ENCODE data around the gene LDB3.
"Not testable (repeated sequence)": the region's sequence is repeated elsewhere in the genome, so short reads cannot be mapped to it uniquely, and the experiment has no call there.

The LDB3 gene

DNA sequence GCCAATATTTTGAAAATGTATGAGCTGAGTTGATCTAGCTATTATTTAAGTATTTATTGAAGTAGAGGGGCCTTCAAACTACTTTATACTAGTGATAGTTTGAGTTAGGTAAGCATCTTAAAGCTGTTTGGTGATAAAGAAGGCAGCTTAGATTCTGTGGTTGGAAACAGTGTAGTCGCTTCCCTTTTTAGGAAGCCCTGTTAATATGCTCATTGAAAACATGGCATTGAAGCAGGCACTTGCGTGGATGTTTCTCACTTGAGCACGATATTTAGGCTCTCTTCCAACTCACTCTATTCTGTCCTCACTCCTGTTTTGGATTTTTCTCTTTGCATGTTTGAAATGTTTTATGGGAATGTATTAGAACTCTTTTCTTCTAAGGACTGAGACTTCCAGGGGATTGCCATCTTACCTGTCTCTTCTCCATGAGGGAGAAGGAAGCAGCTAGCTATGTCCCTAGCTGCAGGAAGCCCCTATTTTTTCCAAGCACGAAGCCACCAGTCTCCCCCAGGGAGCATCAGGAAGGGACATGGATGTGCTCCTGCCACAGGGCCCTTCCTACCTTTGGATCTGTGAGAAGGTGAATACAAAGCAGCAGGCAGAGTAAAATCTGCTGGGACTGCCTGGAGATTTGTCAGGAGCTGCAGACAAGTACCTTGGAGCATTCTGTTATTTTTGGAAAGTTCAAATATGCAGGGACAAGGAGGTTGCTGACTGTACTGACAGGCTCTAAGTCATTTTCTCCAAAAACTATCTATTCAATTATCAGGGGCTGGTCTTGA is 66.1 kb downstream of the LDB3 start:
- no peak for DNase-seq

DNA sequence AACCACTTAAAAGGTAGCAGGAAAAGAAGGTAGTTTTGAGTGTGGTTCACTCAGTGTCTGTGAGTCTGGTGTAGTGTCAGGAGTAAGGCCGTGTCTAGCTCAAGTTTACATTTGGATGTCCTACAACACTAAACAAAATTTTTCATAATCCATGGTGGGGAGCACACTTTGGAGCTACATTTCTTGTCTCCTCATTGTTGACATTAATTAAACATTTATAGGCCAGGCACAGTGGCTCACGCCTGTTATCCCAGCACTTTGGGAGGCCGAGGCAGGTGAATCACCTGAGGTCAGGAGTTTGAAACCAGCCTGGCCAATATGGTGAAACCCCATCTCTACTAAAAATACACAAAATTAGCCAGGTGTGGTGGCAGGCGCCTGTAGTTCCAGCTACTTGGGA is 67.0 kb downstream of the LDB3 start:
- not testable (repeated sequence) for DNase-seq

GRCh38 chr10:86742230-86742629 is 73.9 kb downstream of the LDB3 start:
- no peak for DNase-seq

GRCh38 chr10:86744067-86744725 is 75.9 kb downstream of the LDB3 start:
- no peak for DNase-seq

GRCh38 chr10:86747796-86748581 is 79.7 kb downstream of the LDB3 start:
- DNase-seq = no peak

GRCh38 chr10:86749854-86750253 is 81.5 kb downstream of the LDB3 start:
- no peak for DNase-seq

- no peak for DNase-seq
Measured at GRCh38 chr10:86751477-86751876, 83.2 kb downstream of the LDB3 start.

DNA sequence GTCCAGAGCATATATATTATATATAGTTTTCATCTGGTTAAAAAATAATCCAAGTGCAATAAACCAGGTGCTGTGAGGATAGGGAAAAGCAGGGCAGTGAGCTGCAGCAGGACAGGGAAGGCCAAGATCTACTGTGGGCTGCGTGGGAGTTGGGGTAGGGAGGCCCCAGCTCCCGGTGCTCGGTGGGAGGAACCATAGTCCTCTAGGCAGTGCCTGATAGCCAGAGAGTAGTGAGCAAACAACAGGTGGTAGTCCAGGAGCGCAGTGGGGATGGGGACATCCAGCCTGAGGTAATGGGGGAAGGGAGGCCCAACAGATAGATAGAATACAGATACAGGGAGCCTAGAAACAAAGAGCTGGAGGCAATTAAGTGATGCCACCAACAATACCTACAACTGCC is 84.0 kb downstream of the LDB3 start:
- no peak for DNase-seq

DNA sequence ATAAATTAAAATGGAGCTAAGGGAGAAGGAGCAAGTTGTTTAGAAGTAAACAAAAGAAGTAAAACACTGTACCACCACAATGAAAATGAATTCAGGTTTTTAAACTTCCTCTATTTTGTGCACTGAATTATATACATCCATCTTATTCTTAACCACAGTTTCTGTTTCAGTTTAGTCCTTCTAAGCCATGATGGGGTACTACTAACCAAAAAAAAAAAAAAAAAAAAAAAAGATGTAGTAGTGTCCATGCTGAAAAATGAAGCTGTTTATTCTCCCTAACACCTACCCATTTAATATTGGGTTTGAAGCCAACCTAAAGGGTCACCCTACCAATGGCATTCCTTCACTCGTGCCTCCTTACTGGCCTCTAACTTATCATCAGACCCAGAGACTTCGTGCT is 84.7 kb downstream of the LDB3 start:
- no peak for DNase-seq

- DNase-seq = no peak
Measured at GRCh38 chr10:86753638-86754434, 85.5 kb downstream of the LDB3 start.

- no peak for DNase-seq
Measured at GRCh38 chr10:86755454-86755739, 87.1 kb downstream of the LDB3 start.

DNA sequence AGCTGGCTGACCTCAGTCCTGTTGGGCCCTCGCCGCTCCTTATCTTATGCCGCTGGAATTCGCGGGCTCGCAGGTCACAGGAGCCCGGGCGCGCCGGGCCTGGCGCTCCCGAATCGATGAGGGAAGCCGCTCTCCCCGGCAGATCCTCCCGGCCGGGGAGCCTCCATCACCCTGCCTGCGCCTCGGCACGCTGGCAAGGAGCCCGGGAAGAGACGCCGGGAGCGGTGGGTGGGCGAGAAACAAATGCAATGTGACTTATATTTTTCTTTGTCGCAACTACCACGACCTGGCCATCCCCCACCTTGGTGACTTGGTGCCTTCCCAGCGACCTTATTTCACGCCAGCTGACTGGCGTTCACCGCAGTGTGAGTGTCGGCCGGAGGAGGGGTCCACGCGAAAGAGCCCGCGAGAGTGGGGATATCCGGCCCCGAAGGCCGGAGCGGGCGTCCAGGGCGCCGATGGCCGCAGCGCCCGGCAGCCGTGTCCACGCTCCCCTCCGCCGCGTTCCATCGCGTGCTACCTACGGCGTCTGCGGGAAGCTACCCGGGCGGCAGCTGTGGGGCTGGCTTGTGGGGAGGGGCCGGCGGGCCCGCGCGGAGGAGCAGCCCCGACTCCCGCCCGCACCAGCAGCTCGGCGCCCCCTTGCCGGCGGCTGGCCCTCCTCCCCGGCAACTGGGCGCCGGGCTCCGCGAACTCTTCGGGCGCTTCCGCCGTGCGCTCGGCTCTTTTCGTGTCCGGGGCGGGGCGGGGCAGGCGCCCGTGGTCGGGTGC is 87.6 kb downstream of the LDB3 start:
- DNase-seq = peak; percentile 68 to 81 (median 74)

GRCh38 chr10:86756511-86757112 is 88.3 kb downstream of the LDB3 start, which contains the start of gene BMPR1A:
TSS of gene BMPR1A (plus strand) at chr10:86756619. CDS start at chr10:86876019, 119,400 bp downstream.
- DNase-seq = no peak

DNA sequence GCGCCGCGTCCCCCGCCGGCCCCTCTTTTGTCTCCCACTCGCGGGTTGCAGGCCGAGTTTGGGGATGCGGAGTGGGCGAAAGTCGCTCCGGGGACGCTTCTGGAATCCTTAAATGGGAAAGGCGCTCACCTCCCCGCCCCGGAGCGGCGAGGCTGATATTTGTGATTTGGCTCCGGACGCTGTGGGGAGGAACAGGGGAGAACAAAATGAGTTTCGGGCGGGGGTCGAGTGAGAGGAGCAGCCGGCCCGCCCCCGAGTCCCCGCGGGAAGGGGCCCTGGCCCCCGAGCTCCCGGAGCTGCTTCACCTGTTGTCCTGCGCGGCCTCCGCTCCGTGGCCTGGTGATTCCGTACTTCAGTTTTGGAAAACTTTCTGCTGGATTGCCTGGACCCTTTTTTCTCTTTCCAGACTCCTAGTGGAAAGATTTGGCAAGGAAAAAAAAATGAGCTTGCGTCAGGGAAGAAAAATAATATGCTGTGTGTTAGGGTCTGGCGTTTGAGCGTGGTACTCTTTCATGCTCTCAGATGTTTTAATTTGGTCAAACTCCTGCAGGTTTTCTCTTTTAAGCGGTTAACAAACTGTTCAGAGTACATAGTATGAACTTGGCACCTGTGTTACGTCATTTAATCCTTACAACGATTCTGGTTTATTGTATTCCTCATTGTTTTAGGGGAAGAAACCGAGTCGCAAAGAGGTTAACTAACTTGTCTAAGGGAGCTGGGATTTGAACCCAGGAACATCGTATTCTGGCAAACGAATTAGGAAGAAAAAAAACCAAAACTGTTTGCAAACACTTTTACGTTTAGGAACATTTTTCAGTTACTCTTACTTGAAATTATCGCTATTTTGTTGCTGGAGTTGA is 89.0 kb downstream of the LDB3 start:
- DNase-seq = peak in 3 of 6 experiments; percentile 4 to 24 (median 8)

GRCh38 chr10:86758189-86759072 is 90.1 kb downstream of the LDB3 start:
- no peak for DNase-seq

GRCh38 chr10:86759073-86759672 is 90.9 kb downstream of the LDB3 start:
- no peak for DNase-seq

GRCh38 chr10:86763404-86763803 is 95.1 kb downstream of the LDB3 start:
- DNase-seq = no peak

- no peak for DNase-seq
Measured at GRCh38 chr10:86765548-86765947, 97.2 kb downstream of the LDB3 start.

DNA sequence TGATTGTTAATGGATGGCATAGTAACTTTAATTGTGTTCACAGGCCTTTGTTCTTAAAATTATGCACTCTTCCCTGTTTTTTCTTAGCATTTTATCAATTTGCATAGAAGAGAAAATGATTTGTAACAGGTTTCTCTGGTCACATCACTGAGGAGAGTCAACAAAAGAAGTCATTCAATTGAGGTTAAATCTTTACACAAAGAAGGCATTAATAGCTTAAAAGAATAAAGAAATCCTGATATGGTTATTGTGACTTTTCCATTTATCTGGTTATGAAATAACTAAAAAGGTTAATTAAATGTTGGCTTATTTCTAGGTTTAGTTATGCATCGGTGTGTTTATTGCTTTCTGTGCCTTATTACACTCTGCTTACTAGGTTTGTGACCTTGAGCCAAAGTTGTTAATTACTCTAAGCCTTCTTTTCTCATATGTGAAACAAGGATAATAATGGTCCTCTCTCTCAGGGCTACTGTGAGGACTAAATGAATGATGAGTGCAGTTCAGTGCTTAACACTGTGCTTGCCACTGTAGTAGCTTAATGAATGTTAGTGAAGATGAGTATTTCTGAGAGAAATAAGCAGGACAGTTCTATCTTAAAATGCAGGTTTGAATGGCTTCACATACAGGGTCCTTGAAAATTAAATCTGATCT is 100.2 kb downstream of the LDB3 start:
- no peak for DNase-seq
